ENCODE measurements around the gene PTPRN2. TPM values are rescaled to one million over a fixed set of nuclear protein-coding genes. Genes with fewer than 3 reads are reported as not detected.

Gene PTPRN2
- total RNA-seq, 2 experiments from 2014 or later: 0.70 TPM; not detected in 1

DNA sequence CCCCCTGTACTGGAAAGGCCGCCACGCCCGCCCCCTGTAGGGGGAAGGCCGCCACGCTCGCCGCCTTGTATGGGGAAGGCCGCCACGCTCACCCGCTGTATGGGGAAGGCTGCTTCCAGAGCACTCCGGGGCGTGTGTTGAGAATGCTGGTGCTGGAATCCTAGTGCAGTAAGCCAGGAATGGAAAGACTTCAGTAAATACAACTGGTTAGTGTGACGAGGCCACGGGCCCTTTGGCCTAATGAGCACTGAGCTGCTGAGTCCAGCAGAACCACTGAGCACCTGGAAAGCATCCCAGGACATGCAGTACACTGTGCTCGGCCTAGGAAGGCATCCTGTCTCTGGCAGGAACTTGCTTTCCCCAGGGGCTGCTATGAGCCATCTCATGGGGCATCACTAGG, 398.9 kb downstream of the PTPRN2 start:
- TF ChIP-seq EZH2phosphoT487 (IDR thresholded peaks at IDR 0.05; ENCODE audit: borderline replicate concordance, low read depth, low read length): no peak
- TF ChIP-seq, protein P1, sequence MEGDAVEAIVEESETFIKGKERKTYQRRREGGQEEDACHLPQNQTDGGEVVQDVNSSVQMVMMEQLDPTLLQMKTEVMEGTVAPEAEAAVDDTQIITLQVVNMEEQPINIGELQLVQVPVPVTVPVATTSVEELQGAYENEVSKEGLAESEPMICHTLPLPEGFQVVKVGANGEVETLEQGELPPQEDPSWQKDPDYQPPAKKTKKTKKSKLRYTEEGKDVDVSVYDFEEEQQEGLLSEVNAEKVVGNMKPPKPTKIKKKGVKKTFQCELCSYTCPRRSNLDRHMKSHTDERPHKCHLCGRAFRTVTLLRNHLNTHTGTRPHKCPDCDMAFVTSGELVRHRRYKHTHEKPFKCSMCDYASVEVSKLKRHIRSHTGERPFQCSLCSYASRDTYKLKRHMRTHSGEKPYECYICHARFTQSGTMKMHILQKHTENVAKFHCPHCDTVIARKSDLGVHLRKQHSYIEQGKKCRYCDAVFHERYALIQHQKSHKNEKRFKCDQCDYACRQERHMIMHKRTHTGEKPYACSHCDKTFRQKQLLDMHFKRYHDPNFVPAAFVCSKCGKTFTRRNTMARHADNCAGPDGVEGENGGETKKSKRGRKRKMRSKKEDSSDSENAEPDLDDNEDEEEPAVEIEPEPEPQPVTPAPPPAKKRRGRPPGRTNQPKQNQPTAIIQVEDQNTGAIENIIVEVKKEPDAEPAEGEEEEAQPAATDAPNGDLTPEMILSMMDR (conservative IDR thresholded peaks at IDR 0.05; ENCODE audit: low read length): no peak
- ChIA-PET CTCF (ENCODE audit: unreplicated experiment) (no interaction called here), POLR2A (no interaction called here)

DNA sequence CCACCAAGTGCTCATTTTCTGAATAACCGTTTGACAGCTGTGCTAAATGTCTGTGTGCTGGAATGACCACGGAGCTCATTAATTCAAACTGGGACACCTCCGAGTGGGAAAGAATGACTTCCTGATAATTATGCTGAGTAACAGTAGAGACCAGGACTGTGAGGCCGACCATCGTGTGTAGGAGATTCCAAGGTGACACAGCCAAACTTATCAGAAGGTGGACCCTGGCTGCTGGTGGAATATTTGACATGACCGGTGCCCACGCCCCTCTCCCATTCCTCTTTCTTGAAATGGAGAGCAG, 400.0 kb downstream of the PTPRN2 start:
- intact Hi-C loops (cut with micrococcal nuclease; ENCODE audit: unreplicated experiment): no loop called here
- no peak for DNase-seq (ENCODE audit: low spot score)
- Histone ChIP-seq H3K79me2 (ENCODE audit: insufficient read depth, low read depth, low read length) (no peaks in the 10 kb centered on the region), H3K4me3 (ENCODE audit: low read depth, low read length, poor library complexity, severe bottlenecking) (no peak overlapping the region), H3K4me1 (ENCODE audit: insufficient read depth, low read length, poor library complexity, severe bottlenecking) (no peaks in the 10 kb centered on the region), H3K4me2 (ENCODE audit: low read length) (no peak overlapping the region), H3K27ac (ENCODE audit: low read depth, low read length, poor library complexity, severe bottlenecking) (no peak overlapping the region), H3K9me2 (ENCODE audit: insufficient read depth, low read length) (no peaks in the 10 kb centered on the region), H3K9me3 (ENCODE audit: low read length) (no peaks in the 10 kb centered on the region), H2AFZ (ENCODE audit: low read length) (no peak overlapping the region), H3K36me3 (ENCODE audit: insufficient read depth, low read length) (no peaks in the 10 kb centered on the region), H4K20me1 (ENCODE audit: insufficient read depth, low read length) (no peaks in the 10 kb centered on the region)
- CTCF ChIA-PET (ENCODE audit: unreplicated experiment): no interaction called here
- BruUV-seq (replicated peaks): no TSS peak
- POLR2A ChIA-PET: no interaction called here
- TF ChIP-seq EZH2phosphoT487 (IDR thresholded peaks at IDR 0.05; ENCODE audit: borderline replicate concordance, low read depth, low read length): no peak
- TF ChIP-seq, protein P1 (conservative IDR thresholded peaks at IDR 0.05; ENCODE audit: low read length): no peak

More for the DNA sequence above, 398.9 kb downstream of the PTPRN2 start:
- Histone ChIP-seq H4K20me1 (ENCODE audit: insufficient read depth, low read length) (no peaks in the 10 kb centered on the region), H3K4me1 (ENCODE audit: insufficient read depth, low read length, poor library complexity, severe bottlenecking) (no peaks in the 10 kb centered on the region), H2AFZ (ENCODE audit: low read length) (no peak overlapping the region), H3K36me3 (ENCODE audit: insufficient read depth, low read length) (no peaks in the 10 kb centered on the region), H3K4me2 (ENCODE audit: low read length) (no peak overlapping the region), H3K4me3 (ENCODE audit: low read depth, low read length, poor library complexity, severe bottlenecking) (no peak overlapping the region), H3K9me3 (ENCODE audit: low read length) (no peaks in the 10 kb centered on the region), H3K27ac (ENCODE audit: low read depth, low read length, poor library complexity, severe bottlenecking) (no peak overlapping the region), H3K9me2 (ENCODE audit: insufficient read depth, low read length) (no peaks in the 10 kb centered on the region), H3K79me2 (ENCODE audit: insufficient read depth, low read depth, low read length) (no peaks in the 10 kb centered on the region)
- DNase-seq (ENCODE audit: low spot score): no peak
- intact Hi-C loops (cut with micrococcal nuclease; ENCODE audit: unreplicated experiment): no loop called here
- BruUV-seq (replicated peaks): no TSS peak

GRCh38 chr7:158186864-158187693, 400.5 kb downstream of the PTPRN2 start:
- H3K9me3 ChIP-seq (ENCODE audit: low read length): no peaks in the 10 kb centered on the region
- H3K9me2 ChIP-seq (ENCODE audit: insufficient read depth, low read length): no peaks in the 10 kb centered on the region
- no peak overlapping the region for H2AFZ ChIP-seq (ENCODE audit: low read length)
- H3K4me1 ChIP-seq (ENCODE audit: insufficient read depth, low read length, poor library complexity, severe bottlenecking): no peaks in the 10 kb centered on the region
- H3K36me3 ChIP-seq (ENCODE audit: insufficient read depth, low read length): no peaks in the 10 kb centered on the region
- H3K79me2 ChIP-seq (ENCODE audit: insufficient read depth, low read depth, low read length): no peaks in the 10 kb centered on the region
- no peak overlapping the region for H3K4me3 ChIP-seq (ENCODE audit: low read depth, low read length, poor library complexity, severe bottlenecking)
- ChIA-PET POLR2A (no interaction called here), CTCF (ENCODE audit: unreplicated experiment) (no interaction called here)
- no peak for DNase-seq (ENCODE audit: low spot score)
- no peak overlapping the region for H3K27ac ChIP-seq (ENCODE audit: low read depth, low read length, poor library complexity, severe bottlenecking)
- TF ChIP-seq EZH2phosphoT487 (IDR thresholded peaks at IDR 0.05; ENCODE audit: borderline replicate concordance, low read depth, low read length): no peak
- TF ChIP-seq, protein P1 (conservative IDR thresholded peaks at IDR 0.05; ENCODE audit: low read length): no peak
- no peaks in the 10 kb centered on the region for H4K20me1 ChIP-seq (ENCODE audit: insufficient read depth, low read length)
- intact Hi-C loops (cut with micrococcal nuclease; ENCODE audit: unreplicated experiment): no loop called here
- no peak overlapping the region for H3K4me2 ChIP-seq (ENCODE audit: low read length)
- BruUV-seq (replicated peaks): no TSS peak

Data from OCI-LY7 (cell line).